VCaP (cell line): ENCODE measurements around the gene ACSM3.

Source experiments
- H3K27ac ChIP-seq: fragments of 450-650 bp; 2 replicates; pipeline ENCODE4 v1.5.1; 2017
- TF ChIP-seq, protein P1 (sequence below): fragments of 450-650 bp; conservative IDR thresholded peaks from 2 replicates; pipeline ENCODE4 v1.5.1; 2017; ENCODE audit warnings: mild to moderate bottlenecking, moderate library complexity

The ACSM3 gene

DNA sequence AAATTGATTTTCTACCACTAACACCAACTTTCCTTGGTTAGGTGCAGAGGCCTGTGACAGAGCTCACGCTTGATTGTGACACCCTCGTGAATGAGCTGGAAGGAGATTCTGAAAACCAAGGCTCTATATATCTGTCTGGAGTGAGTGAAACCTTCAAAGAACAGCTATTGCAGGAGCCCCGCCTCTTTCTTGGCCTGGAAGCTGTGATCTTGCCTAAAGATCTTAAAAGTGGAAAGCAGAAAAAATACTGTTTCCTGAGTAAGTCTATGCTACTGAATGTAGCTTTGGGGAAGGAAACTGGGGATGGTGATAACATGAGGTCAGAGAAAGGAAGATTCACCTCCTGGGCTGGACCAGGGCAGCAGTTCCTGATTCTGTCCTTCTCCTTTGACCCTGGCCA, 80.8 kb downstream of the ACSM3 start:
- TF ChIP-seq, protein P1, sequence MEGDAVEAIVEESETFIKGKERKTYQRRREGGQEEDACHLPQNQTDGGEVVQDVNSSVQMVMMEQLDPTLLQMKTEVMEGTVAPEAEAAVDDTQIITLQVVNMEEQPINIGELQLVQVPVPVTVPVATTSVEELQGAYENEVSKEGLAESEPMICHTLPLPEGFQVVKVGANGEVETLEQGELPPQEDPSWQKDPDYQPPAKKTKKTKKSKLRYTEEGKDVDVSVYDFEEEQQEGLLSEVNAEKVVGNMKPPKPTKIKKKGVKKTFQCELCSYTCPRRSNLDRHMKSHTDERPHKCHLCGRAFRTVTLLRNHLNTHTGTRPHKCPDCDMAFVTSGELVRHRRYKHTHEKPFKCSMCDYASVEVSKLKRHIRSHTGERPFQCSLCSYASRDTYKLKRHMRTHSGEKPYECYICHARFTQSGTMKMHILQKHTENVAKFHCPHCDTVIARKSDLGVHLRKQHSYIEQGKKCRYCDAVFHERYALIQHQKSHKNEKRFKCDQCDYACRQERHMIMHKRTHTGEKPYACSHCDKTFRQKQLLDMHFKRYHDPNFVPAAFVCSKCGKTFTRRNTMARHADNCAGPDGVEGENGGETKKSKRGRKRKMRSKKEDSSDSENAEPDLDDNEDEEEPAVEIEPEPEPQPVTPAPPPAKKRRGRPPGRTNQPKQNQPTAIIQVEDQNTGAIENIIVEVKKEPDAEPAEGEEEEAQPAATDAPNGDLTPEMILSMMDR, result no peak

DNA sequence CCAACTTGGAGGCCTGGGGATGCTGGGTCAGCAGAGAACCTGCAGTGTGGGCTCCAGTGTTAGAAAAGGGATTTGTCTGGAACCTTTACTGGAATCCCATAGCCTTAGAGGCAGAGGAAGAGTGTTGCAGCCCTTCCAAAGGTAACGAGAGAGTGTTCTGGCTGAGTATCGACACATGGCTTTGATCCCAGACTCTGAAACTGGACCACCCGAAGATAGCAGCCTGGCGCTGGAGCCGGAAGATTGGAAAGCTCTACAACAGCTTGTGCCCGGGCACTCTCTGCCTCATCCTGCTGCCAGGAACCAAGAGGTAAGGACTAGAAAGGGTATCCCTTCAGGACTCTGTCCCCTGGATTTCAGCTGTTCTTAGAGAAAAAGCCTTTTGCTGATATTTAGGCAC, 82.2 kb downstream of the ACSM3 start:
- H3K27ac ChIP-seq, result no peak overlapping the region
- TF ChIP-seq, protein P1, result no peak

More for the DNA sequence above, 80.8 kb downstream of the ACSM3 start:
- H3K27ac ChIP-seq, result no peak overlapping the region

DNA sequence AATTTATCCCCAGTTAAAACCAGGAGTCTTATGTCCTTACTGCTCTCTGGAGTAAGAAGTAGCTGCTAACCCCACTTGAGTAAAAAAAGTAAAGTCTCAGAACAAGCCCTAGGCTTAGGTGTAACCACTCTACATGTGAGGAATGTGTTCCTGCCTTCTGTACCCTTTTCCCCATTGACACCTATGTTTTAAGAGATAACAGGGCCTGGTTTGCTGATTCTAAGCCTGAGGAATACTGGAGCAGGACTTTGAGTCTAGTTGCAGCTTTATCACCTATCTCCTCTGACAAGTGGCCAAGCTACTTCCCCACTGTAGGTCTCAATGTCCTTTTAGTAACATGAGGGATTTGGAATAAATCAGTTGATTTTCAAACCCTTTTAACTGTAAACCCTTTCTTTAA, 82.7 kb downstream of the ACSM3 start:
- TF ChIP-seq, protein P1, result no peak
- no peak overlapping the region for H3K27ac ChIP-seq
